Amniotic epithelial cell (primary cell): ENCODE results near the gene GCM1.

Experiments
- DNase-seq: peaks from one replicate; pipeline ENCODE4 v3.0.0-alpha.2; 2010; ENCODE audit warnings: low read depth

The GCM1 gene

GRCh38 chr6:53152576-53152975, 3.9 kb upstream of the GCM1 start:
- DNase-seq, result no peak

DNA sequence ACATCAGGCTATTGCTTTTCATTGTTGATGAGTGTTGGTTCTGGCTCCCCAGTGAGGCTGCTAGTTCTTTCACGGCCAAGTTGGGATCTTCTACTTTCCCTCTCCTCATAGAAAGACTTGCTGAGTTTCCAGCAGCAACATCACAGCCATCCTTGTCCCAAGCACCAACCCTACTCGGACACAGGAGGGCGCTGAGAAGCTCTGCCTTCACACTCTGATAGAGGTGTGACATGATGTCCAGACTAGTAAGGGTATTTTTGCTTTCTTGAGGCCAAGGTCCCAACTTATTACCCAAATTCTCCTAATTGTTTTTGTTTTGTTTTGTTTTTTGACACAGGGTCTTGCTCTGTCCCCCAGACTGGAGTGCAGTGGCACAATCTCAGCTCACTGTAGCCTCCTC, 3.0 kb upstream of the GCM1 start:
- DNase-seq, result peak; percentile 31

DNA sequence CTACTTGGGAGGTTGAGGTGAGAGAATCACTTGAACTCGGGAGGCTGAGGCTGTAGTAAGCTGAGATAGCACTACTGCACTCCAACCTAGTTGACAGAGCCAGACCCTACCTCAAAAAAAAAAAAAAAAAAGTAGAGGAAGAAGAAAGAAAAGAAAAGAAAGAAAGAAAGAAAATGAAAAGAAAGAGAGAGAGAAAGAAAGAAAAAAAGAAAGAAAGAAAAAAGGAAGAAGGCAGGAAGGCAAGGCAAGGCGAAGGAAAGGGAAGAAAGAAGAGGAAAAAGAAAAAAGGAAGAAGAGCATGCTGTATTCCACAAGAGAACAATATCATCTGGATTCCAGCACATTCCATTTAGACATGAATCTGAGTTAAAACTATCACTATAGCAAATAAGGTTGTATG, 3.8 kb downstream of the GCM1 start:
- no peak for DNase-seq

- no peak for DNase-seq
Observed at GRCh38 chr6:53143710-53144109, 4.9 kb downstream of the GCM1 start.

DNA sequence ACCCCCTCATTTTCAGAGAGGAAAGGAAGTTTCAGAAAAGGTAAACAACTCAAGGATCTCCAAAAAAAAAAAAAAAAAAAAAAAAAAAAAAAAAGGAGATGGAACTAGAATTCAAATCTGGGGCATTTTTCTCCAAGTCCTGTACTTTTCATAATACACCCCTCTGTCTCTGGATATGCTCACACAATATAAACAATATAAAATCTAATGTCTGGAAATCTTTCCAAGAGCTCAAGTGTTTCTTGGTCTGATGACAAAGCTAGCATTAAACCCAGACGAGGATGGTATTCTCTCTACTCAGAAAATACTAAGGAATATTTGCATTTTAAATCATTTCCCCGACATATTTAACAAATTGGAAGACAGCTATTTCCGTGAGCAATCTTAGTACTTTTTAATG, 5.8 kb downstream of the GCM1 start:
- DNase-seq, result no peak

DNA sequence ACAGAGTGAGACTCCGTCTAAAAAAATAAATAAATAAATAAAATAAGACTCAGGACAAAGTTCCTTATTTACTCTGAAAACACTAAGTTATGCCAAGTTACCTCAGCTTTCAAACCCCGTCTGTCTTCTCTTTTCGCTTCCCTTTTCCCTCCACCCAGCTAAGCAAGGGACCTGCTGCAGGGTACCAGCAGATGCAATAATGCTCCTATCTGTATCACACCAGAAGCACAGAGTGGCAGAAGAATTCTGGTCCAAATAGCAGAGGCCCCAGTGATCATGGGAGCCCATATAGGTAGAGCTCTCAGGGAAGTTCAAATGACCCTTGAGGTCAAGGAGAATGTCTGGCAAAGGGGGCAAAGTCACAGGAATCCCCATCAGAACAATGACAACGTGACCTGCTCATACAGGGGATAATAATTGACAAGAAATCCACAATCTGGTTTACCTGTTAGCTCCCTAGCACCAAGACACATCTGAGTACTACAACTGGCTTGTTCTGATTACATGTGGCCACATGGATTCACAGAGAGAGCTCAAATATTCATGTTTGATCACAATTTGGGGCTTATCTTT, 8.7 kb downstream of the GCM1 start:
- DNase-seq, result no peak

DNA sequence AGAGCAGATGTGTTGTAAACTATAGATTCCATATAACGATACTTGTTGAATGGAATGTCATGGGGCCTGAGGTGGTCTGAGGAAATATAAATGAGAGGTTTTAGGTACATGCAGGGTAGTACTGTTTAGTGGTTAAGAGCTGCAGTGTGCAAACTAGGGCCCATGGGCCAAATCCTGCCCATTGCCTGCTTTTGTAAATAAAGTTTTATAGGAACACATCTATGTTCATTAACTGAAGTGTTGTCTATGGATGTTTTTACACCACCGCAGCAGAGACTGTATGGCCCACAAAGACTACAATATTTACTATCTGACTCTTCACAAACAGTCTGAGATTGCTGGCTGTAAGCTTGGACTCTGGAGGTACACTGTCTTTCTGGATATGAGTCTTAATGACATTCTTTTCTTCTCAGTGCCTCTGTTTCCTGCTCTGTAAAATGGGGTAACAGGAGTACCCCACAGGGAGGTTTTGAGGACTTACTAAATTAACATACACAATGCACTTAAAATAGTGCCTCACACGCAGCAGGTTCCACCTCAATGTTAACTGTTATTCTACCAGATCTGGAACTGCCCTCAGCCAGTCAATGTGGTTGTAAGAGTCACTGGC, 12.5 kb downstream of the GCM1 start:
- no peak for DNase-seq

DNA sequence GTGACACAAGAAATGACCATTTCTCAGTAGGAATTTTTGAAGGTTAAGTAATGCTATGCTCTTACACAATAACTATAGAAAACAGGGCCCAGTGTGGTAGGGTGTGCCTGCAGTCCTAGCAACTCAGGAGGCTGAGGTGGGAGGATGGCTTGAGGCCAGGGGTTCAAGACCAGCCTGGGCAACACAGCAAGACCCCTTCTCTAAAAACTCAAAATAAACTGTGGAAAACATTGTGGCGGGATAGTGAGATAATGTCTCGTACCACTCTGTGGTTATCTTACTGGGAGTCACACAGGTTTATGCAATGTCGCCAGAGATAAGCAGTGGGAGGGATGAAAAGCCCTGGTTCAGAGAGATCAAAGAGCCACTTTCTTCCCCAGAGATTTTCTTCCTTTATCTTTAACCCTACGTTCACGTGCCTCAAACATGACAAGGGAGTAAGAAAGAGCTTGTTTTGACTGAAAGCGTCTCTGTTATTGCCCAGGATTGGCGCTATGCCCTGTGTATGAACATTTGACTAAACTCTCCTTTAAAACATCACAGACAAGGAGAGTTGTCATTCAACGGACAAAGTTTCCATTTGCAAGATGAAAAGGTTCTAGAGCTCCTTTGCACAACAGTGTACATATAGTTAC, 13.9 kb downstream of the GCM1 start:
- peak; percentile 27 for DNase-seq

DNA sequence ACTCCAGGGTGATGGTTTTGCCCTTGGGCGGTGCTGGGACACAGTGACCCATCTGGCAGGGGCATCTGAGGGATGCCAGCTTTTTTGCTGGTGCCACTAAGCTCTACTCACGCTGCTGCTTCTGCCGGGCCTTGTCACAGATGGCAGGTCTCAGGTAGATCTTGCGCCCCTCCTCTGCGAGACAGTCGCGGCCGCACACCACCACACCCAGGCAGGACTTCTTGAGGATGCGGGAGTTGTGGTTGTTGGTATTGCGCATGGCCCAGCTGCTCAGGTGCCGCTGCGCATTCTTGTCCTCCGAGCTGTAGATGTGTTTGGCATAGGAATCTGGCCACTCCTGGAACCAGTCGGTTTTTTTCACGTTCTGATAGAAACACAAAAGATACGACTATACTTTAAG, 14.7 kb downstream of the GCM1 start:
- DNase-seq, result peak; percentile 3

GRCh38 chr6:53130569-53131290, 17.9 kb downstream of the GCM1 start:
- DNase-seq, result no peak

- peak; percentile 23 for DNase-seq
Observed at GRCh38 chr6:53128842-53129241, 19.8 kb downstream of the GCM1 start.

DNA sequence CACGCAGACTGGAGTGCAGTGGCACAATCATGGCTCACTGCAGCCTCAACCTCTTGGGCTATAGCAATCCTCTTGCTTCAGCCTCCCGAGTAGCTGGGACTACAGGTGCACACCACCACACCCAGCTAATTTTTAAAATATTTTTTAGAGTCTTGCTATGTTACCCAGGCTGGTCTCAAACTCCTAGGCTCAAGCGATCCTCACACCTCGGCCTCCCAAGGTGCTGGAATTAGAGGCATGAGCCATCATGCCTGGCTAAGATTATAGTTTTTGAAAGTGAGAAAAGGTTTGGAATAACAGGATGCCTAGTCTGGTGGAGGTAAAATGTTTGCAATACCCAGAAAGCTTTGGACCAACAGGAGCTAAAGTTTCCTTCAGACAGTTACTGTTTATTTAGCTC, 23.4 kb downstream of the GCM1 start:
- DNase-seq, result no peak

DNA sequence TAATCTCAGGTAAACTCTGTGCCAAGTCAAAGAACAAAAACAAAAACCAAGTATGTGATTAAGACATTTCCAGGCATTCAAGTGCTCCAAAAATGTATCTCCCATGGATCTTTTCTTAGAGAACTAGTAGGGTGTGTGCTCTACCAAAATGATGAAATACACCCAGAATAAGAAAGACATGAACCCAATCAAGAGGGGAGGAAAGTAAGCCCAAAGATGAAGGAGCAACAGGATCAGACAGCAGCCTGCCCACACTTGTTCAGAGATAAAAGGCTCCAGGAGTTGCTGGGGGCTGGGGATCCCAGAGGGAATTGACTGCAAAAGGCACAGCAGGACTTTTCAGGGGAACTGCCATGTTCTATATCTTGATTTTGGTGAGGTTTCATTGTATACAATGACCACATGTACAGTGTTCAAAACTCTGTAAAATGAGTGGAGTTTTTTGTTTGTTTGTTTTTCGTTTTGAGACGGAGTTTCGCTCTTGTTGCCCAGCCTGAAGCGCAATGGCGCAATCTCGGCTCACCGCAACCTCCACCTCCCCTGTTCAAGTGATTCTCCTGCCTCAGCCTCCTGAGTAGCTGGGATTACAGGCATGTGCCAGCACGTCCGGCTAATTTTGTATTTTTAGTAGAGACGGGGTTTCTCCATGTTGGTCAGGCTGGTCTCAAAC, 24.4 kb downstream of the GCM1 start:
- DNase-seq, result no peak

GRCh38 chr6:53119772-53120409, 28.8 kb downstream of the GCM1 start:
- peak; percentile 73 for DNase-seq

DNA sequence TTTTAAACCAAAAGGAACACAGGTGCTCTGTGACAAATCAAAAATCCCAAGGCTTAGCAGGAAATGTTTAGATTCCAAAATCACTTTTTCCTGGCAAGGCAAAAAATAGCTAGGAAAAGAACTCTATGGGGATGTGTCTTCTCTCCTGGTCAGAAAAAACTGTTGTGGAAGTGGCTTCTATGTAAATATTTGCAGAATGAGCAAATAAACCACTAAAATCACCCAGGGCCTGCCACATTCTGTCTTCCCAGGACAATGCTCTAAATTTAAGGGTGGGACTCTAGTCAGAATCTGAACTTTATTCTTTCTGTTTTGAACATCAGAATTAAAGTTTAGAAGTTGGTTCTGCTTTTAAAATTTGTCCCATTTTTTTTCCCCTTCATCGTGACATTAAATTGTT, 29.3 kb downstream of the GCM1 start:
- DNase-seq, result peak; percentile 21

DNA sequence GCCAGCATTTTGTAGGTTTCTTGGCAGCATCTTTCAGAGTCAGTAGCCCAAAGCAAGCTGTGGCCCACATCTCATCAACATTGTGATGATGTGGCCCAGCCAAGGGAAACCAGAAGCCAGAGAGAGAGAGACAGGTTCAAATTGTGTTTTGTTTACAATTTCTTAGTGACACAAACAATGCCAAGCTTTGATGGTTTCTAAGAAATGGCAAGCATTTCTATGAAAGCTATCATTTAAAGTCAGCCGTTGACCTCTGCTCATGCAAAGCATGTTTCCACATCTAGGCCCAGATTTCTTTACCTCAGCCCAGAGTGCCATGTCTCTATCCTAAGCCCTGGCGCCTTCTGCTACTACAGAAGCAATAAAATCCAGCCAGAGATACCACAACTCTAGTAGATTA, 32.9 kb downstream of the GCM1 start:
- DNase-seq, result no peak

DNA sequence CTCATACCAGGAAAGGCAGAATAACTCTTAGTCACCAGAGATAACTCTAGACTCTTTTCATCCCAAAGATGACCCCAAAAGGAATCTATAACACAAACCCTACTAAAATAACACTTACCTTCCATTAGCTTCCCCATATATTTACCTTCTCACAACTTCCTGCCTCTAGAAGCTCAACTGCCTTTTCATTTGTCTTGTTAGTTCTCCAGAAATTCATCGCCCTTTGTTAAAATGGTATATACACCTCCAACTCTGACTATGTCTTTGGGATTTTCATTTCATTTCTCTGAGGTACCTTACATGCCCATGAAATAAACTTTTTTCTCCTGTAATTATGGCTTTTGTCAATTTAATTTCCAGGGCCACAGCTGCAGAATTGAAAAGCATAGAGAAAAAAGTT, 33.5 kb downstream of the GCM1 start:
- DNase-seq, result no peak

DNA sequence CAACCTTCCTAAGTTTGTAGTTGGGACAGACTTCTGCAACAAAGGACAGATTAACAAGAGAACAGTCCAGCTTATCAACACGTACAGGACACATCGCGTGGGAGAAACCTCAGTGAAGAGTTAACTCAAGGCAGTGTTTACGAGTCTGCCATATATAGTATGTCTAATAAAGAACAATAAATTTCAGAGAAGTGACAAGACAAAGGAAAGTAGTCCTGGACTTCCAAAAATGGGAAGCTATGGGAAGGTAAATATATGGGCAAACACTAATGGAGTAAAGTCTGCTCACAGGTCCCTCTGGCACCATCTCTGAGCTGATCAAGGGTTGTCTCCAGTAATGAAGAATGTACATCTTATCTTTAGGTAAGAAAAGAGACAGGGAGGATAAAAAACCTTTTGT, 34.9 kb downstream of the GCM1 start:
- DNase-seq, result no peak

DNA sequence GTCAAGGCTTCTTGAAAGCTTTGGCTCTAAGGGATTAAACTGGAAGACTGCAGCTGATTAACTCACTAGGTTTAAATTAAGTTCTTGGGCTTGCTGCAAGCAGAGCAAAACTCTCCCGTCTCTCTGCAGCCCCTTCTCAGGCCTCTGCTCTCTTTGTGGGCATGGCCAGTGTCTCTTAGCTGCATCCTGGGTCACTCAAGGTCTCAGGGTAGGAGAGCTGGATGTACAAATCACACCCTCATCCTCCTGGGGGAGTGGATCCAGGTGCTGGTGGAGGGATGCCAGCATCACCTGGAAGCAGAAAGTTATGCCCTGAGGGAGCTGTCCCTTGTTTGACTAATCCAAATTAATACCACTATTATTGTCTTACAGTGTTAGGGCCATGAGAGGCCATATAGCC, 35.8 kb downstream of the GCM1 start:
- no peak for DNase-seq

DNA sequence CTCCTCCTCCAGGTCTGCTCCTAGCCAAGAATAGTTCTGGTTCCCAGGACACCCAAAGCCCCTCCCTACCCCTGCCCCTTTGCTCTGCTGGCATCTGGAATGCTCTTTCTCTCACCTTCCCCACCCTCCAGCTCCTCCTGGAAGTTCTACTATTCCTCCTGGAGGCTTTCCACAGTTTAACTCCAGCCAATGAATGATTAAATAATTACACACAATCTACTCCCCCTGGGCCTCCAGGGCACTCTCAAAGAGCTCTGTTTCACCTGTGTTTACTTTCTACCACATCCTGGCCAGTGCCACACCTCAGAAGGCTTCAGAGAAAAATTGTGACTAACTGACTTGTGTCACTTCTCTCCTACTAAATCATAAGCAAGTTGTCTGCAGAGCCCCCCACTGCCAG, 36.2 kb downstream of the GCM1 start:
- no peak for DNase-seq

DNA sequence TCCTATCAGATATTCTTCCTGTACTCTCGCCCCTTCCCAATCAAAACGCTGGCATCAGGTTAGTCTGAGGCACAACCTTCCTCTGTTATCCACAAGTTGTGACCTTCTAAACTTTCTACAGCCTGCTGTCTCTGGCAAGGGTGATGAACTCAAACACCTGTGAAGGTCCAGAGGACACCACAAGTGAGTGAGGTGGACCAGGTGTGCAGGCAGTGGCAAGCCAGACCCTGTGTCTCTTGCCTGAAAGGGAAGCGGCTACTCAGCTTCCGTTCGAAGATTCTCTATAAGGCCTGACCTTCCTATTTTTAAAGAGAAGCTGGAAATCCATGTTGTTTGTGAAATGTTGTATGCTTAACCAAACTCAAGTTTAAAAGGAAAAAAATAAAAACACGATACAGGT, 36.8 kb downstream of the GCM1 start:
- no peak for DNase-seq

DNA sequence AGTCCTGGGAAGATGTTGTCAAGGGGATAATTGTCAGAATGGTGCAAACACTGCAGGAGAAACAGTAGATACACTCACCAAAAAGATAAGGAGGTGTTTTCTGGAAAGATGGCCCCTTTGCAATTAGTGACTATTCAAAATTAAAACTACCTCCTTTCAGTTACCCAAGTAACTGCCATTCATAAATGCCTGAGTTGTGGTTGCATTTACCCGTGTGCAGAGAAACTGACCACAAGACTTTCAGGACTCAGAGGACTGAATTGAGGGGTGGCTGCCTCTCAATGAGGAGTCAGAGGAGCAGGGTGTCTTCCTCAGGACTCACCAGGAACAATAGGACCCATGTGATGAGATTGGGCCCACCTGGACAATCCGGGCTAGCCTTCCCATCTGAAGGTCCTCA, 39.0 kb downstream of the GCM1 start:
- DNase-seq, result no peak
